Kidney glomerular epithelial cell (primary cell): ENCODE data around the gene RAB40AL.

Source experiments
- DNase-seq: peaks from one replicate; lab custom pipeline; 2025; lab: John Stamatoyannopoulos, UW

Gene RAB40AL

GRCh38 chrX:102983205-102983604, 46.1 kb downstream of the RAB40AL start:
- no peak for DNase-seq

- no peak for DNase-seq
Measured at GRCh38 chrX:102985192-102985591, 48.1 kb downstream of the RAB40AL start.
